GM18868 (cell line): Measurements from ENCODE around the gene AMN.
"Not testable (repeated sequence)": the region's sequence is repeated elsewhere in the genome, so short reads cannot be mapped to it uniquely, and the experiment has no call there.

ENCODE experiments used
- ATAC-seq: cut with Tn5 transposase; IDR thresholded peaks from one replicate; pipeline ENCODE4 v1.9.1; 2021; ENCODE audit warnings: mild to moderate bottlenecking, moderate library complexity; ENCODE audit not compliant: unreplicated experiment

The AMN gene

DNA sequence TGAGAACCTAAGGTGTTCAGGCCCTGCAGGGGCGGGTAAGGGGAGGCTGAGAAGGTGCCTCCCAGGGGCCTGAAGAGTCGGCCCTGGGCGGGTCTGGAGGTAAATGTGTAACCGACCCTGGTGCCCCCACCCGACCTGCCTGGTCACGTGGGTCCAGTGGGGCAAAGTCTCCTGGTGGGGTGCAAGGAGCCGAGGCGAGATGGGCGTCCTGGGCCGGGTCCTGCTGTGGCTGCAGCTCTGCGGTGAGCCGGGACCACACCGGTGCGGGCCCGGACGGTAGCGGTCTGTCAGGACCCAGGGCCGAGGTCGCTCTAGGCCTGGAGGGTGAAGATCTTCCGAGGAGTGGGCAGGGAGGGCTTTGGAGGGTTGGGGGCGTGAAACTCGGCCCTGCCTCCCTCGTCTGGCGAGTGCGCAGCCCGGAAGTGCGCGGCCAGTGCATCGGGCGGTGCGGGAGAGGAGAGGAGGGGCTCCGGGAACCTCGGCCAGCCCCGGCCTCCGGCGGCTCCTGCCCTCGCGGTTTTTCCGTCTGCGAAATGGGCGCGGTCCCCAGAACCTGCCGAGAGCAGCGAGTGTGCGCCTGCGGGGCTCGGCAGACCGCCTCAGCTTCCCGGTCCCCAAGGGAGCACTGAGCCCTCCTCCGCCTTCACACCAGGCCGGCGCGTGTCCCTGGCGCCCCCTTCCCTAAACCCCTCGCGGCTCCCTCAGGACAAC is at the start of gene AMN:
AMN (plus strand) TSS at position 174 of the 711 bp plus-strand sequence; CDS start at position 200, 26 bp downstream.
- no peak for ATAC-seq

DNA sequence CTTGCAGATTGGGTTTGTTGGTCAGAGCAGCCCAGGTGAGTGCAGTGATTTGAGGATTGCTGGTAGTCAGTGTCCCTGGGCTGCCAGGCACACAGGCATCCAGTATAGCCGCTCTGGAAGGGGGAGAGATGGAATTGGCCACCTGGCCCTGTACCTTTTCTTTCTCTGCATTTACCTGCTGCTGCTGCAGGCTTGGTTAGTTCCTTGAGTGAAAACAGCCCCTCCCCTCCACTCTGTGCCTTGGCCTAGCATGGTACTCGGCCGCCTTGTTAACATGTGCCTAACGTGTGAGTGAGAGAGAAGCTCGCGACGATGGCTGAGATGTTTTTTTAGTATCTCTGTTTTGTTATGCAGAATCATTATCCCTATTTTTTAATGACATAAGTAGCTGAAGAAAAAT is 49.3 kb upstream of the AMN start:
- ATAC-seq: no peak

DNA sequence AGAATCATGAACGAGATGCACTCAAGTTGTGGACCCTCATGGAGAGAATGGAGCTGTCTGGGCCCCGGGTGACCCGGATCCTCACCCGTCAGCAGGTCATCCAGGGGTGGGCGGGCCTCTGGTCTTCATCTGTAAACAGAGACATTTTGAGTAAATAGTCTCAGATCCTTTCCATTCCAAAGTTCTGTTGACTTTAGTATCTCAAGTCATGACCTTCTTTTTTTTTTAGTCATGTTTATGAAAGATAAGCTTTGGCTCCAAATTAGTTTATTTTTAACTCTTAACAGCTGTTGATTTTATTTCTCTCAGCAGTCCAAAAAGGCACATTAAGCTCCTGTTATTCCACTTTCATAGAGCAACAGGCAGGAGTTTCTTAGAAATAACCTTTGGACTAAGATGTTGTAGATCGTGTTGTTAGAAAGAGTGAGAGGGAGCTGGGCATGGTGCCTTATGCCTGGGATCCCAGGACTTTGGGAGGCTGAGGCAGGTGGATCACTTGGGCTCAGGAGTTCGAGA is 48.9 kb upstream of the AMN start:
- ATAC-seq: no peak

DNA sequence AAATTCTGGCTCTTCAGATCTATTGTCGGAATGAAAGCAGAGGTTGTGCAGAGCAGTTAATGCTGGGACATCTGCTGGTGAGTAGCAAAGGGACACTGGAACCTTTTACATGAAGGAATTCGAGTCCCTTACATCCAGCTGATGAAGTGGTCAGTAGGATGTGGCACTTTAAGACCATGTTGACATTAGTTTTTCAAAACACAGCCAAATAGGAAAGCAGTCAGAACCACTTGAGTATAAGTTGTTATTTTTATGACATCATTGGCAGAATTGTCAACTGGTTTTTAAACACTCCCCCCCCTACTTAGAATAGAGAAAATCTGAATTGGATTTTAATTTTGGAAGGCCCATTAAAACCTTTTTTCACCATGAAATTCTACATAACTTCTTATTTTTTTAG is 46.8 kb upstream of the AMN start:
- no peak for ATAC-seq

DNA sequence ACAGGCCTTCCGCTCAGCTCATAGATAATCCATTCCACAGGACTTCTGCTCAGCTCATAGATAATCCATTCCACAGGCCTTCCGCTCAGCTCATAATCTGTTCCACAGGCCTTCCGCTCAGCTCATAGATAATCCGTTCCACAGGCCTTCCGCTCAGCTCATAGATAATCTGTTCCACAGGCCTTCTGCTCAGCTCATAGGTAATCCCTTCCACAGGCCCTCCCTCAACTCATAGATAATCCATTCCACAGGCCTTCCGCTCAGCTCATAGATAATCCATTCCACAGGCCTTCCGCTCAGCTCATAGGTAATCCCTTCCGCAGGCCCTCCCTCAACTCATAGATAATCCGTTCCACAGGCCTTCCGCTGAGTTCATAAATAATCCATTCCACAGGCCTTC is 45.0 kb upstream of the AMN start:
- not testable (repeated sequence) for ATAC-seq

DNA sequence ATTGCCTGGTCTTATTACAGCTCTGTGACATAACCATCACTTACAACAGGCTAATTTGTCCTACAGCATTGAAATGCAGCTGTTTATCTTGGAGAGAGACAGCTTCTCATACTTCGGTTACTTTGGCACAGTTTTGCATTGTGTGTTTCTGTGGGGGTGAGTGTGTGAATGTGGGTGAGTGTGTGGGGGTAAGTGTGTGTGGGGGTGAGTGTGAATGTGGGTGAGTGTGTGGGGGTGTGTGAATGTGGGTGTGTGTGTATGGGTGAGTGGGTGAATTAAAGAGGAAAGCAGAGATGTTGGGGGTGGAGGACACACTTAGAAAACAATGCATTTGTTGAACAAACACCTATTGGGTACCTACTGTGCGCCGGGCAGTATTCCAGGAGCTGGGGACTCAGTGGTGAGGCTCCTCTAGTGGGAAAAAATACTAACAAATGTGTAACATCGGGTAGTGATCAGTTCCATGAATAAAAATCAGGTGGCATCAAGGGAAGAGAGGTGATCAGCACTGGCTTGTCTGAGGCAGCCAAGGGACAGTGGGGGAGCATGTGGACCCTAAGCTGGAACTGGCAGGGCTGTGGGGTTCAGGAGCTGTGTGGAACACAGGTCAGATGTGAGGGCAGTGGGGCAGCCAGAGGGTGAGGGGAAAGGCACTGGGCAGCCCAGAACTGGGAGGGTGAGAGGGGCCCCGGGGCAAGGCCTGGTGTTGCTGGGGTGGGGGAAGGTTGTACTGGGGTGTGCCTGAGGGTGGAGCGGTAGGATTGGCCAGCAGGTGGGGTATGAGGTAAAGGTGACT is 44.1 kb upstream of the AMN start:
- no peak for ATAC-seq

DNA sequence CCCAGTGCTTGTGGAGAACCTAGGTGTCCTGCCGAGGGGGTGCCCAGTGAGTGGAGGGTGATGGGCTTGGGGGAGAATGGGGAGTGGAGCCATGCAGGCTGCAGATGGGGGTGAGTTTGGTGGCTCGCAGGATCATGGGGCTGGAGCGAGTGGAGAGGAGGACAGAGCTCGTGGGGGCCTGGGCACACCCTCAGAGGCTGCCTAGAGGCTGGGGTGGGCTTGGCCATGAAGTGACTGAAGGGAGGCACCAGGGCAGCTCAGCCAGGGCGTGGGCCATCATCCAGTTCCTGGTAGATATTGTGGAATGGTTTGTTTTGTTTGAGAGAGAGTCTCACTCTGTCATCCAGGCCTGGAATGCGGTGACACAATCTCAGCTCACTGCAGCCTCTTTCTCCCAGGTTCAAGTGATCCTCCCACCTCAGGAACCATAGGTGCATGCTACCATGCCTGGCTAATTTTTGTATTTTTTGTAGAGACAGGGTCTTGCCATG is 43.4 kb upstream of the AMN start:
- no peak for ATAC-seq

DNA sequence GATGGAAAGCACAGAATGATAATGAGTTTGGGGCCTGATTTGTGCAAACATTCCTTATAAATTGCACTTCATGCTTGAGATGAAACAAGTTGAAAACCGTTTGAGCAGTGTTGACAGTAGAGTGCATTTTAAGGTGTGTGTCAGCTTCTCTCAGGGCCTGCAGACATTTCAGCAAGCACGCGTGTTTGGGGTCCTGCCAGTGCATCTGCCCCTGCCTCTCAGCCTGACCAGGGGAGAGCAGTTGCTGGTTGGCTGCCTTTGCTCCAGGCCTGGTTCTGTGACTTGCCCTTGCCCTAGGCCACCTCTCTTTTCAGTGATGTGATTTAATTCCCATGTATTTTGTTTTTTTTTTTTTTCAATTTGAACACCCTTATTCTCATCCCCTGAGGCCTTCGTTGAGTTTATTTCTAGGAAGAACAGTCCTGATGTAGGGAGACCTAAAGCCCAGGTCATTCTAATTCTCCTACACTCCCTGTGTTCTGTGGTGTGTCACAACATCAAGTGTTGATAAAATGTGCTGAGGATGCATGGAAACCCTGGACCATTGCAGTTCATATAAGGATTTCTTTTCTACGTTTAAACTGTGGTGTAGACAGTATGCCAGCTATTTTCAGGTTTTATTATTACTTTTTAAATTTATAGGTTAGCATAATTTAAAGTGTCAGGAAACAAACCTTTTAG is 40.1 kb upstream of the AMN start:
- ATAC-seq: no peak

DNA sequence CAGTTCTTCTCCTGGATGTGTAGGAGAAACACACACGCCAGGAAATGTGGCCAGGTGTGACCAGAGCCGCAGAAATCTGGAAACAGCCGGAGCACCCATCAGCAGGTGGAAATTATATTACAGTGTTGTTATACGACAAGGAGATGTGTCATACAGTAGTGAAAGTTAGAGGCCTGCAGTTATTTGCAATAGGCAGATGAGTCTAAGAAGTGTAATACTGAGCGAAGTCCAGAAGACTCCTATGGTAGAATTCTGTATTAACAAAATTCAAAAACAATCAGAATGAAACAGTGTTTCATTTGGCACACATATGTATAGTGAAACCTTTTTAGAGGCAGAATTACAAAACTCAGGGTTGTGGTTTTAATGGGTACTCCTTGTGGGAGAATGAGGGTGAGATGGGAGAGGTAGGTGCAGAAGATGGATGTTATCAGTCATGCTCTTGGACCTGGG is 39.3 kb upstream of the AMN start:
- ATAC-seq: no peak

DNA sequence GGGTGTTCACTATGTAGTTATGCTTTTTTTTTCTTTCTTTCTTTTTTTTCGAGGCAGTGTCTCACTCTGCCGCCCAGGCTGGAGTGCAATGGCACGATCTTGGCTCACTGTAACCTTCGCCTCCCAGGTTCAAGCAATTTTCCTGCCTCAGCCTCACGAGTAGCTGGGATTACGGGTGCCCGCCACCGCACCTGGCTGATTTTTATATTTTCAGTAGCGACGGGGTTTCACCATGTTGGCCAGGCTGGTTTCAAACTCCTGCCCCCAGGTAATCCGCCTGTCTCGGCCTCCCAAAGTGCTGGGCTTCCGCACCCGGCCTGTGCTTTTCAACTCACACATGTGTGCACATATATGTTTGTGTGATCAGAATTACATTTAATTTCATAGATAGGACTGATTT is 38.9 kb upstream of the AMN start:
- ATAC-seq: no peak

DNA sequence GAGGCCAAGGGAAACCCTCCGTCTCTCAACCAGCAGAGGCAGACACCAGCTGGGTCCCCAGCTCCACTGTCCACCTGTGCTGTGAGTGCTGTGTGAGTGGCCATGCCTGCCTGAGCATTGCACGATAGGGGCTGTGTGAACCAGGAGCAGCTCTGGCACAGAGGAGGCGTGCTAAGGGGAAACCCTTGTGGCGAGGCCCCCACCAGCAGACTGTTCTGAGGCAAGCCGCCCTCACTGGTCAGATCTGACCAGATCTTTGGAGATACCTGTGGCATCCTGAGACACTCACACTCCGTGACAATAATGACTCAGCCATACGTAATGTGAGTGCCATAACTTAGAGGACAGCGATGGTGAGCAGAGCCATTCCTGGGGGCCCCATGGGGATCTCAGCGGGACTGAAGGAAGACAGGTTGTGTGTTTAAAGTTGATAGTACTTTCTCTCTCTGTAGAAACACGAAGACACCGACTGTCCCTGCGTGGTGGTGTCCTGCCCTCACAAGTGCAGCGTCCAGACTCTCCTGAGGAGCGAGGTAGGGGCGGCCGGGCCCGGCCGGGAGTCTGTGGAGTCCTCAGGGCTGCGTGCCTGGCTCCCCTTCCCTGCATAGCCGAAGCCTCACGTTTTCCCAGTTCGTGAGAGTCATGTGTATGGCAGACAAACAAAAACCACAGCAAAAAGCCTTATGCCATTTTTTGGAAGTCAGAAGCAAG is 36.6 kb upstream of the AMN start:
- ATAC-seq: no peak

DNA sequence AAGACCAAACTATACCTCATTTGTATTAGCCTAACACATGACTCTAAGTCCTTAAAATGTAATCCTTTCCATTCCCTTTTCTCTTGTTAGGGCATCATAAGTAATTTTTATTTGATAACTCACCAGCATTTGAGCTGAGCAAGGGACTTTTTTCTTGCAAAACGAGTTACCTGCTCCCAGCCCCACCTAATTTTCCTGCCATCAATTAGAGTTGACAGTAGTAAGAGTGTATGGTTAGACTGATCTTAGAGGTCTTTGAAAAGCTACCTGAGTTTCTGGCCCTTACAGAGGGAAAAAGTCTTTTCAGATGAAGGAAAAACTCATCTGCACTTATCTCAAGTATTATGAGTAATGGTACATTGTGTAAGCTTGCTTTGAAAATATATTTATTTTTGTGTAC is 33.7 kb upstream of the AMN start:
- ATAC-seq: no peak

DNA sequence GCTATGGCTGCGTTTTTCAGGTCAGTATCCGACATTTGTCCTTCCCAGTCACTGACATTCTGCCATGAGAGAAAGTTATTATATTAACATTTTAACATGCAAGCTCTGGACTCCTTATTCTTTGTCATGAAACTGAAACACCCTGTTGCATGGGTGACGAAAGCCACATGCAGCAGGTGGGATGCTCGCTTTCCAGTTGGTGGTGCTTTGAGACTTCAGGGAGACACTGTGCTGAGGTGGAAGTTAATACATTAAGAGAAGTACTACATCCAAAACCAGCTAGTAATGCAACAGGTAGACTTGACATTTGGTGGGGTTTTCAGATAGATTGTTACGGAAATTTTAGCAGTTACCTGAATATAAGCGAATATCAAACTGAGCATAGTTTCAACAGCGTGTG is 32.8 kb upstream of the AMN start:
- ATAC-seq: no peak

DNA sequence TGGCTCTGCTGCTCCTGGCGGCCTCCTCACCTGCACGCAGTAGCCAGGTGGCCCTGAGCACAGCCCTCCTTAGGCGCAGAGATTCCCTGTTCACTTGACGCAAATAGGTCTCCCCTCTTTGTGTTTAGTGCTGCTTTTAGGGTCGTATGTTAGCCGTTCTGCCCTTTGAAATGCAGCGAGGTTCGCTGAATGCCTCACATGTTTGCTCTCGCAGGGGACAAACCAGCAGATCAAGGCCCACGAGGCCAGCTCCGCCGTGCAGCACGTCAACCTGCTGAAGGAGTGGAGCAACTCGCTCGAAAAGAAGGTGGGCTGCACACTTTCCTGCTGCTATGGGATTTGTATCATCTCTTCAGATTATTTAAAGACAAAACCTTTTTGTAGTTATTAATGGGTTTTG is 31.4 kb upstream of the AMN start:
- no peak for ATAC-seq

DNA sequence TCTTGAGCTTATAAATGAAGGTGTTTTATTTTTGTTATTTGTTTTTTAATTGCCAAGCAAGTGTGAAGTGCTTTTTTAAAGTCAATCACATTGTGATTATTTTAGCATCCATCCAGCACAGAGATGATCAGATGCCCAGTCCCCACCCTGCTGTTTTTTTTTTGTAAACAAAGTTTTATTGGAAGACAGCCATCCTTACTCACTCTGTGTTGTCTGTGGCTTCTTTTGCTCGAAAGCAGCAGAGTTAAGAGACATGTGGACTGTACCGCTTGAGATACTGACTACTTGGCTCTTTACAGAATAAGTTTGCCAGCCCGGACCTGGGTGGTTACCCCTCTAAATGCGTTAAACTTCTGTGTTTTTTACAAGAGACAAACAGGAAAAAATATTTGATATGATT is 30.9 kb upstream of the AMN start:
- no peak for ATAC-seq

DNA sequence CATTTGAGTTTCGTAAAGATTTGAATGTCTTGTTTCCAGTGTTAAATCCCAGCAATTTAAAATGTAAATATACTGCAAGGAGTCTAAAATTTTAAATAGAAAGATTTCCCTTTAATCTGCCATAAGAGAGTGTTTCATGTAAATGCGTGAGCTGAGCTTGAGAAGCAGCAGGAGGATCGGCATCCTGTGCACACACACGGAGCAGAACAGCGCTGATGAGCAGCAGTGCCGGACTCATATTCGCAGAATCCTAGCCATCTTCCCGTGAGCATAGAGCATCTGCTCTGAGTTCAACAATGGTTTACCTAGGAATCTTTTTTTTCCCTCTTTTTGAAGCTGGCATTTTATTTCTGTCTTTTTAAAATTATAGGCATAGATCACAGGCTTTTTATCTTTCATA is 29.8 kb upstream of the AMN start:
- no peak for ATAC-seq

DNA sequence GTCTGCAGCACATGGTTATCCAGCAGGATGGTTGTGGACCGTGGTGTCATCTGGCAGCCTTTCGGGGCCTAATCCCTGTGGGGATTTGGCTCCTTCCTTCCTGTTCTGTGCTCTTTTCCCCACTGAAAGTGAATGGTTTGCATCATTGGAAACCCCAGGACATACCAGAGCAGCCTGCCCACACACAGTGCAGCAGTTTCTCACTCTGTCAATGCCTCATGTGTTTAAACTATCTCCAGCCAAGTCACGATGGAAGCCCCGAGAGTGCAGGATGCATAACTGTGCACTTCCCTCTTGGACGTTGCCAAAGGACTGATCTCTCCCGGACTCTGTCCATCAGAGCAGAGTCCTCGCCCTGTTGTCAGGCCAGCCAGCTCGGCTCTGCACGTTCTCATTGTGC is 29.0 kb upstream of the AMN start:
- no peak for ATAC-seq

DNA sequence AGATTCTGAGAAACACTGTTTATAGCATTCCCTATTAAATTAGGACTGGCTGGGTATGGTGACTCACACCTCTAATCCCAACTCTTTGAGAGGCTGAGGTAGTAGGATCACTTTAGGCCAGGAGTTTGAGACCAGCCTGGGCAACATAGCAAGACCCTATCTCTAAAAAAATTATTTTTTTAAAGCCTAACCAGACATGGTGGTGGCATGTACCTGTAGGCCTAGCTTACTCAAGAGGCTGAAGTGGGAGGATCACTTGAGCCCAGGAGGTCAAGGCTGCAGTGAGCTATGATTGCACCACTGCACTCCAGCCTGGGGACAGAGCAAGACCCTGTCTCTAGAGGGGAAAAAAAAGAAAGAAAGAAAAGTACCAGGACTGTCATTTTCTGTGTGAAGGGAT is 25.7 kb upstream of the AMN start:
- ATAC-seq: not testable (repeated sequence)

DNA sequence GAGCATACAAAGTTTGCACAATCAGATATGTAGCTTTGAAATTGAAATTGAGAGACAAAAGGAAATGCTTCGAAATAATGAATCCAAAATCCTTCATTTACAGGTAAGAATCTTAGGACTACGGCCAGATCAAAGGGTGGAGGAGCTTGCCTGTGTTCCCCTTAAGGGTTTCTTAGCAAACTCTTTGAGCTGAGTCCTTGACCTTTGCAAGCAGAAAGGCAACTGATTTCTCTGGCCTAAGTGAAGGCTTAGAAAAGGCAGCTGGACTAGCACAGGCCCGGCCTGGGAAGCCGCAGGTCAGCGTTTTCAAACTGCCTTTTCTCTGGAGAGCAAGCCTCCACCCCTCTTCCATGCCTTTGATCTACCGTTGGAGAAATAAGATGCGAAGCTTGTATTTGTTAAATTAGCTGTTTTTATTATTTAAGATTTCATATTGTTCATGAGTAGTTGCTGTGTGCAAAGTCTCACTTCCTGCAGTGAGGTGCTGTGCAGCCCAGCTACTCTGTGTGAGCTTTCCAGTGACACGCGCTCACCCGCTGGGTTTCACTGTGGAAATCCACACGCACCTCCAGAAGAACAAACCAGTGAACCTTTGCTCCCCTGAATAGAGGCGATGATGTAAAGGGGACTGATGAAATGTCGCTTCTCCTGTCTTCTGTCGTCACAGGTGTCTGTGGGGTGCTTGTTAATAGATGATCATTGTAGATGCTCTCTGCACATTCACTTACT is 25.0 kb upstream of the AMN start:
- ATAC-seq: no peak

DNA sequence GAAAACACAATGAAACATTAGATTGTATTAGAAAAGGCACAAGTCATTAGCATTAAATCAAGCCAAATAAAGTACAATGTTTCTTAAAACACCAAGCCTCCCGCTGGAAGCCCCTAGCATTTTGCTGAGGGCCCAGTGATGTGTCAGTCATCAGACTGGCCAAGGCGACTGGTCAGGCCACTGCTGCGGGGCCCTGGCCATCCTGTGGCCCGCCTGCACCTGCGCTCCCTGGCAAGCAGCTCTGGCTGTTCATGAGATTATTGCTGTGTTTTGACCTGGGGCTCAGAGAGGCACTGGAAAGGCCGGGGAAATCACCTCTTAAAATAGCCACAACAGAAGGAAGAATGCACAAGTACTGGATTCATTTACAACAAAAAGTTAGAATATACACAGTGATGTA is 24.2 kb upstream of the AMN start:
- no peak for ATAC-seq
